Lung (tissue), 12 donors: ENCODE results near the gene LIPC. TPM values are rescaled to one million over a fixed set of nuclear protein-coding genes. Genes with fewer than 3 reads are reported as not detected.

Experiments used
- ATAC-seq: fragments of 200-7000 bp; cut with Tn5 transposase; one replicate; pipeline ENCODE4 v1.9.1; 2020; ENCODE audit warnings: moderate number of reproducible peaks; ENCODE audit not compliant: insufficient read depth, low FRiP score
- DNase-seq, 3 donors: peaks; one replicate each; pipeline ENCODE4 v3.0.0-alpha.2; 2013 to 2017
- H3K27ac ChIP-seq, 2 donors: one replicate each; pipeline ENCODE4 v1.5.1; 2013; ENCODE audit warnings: mild to moderate bottlenecking in 2 of 2, moderate library complexity in 2 of 2, control low read depth in 1 of 2, inconsistent platforms in 1 of 2, low read depth in 1 of 2, low read length in 1 of 2
- H3K27me3 ChIP-seq, 3 donors: one replicate each; pipeline ENCODE4 v1.5.1; 2013; ENCODE audit warnings: low read length in 2 of 3; ENCODE audit not compliant: control insufficient read depth in 3 of 3, insufficient read depth in 3 of 3
- H3K36me3 ChIP-seq, 4 donors: one replicate each; pipeline ENCODE4 v1.5.1; 2013; ENCODE audit warnings: low read length in 4 of 4, mild to moderate bottlenecking in 1 of 4, moderate library complexity in 1 of 4; ENCODE audit not compliant: control insufficient read depth in 4 of 4, insufficient read depth in 4 of 4
- H3K4me1 ChIP-seq, 5 donors: one replicate each; pipeline ENCODE4 v1.5.1; 2013; ENCODE audit warnings: low read length in 5 of 5, mild to moderate bottlenecking in 2 of 5, moderate library complexity in 1 of 5; ENCODE audit not compliant: control insufficient read depth in 5 of 5, insufficient read depth in 5 of 5
- H3K4me3 ChIP-seq: one replicate; pipeline ENCODE4 v1.5.1; 2013; ENCODE audit warnings: mild to moderate bottlenecking, control low read depth, moderate library complexity
- H3K9ac ChIP-seq, 2 donors: one replicate each; pipeline ENCODE4 v1.5.1; 2013; ENCODE audit warnings: low read length in 2 of 2, control low read depth in 1 of 2; ENCODE audit not compliant: insufficient read depth in 1 of 2
- H3K9me3 ChIP-seq, 4 donors: one replicate each; pipeline ENCODE4 v1.5.1; 2013; ENCODE audit warnings: low read length in 3 of 4, mild to moderate bottlenecking in 1 of 4, moderate library complexity in 1 of 4; ENCODE audit not compliant: control insufficient read depth in 4 of 4, insufficient read depth in 3 of 4
- WGBS, 2 donors: extraction: QIAGEN DNeasy Blood & Tissue Kit; methylation state at CpG; one replicate each; pipeline ENCODE4 v1.1.7; 2013; 5-methylcytosine and 5-hydroxymethylcytosine counted together
- polyA plus RNA-seq, 2 donors: library from polyadenylated mRNA; stranded (reverse); fragments of 200-250 nt; gene quantifications; one replicate each; pipeline ENCODE4 v1.2.1, GENCODE V29; 2013
- total RNA-seq, 2 donors: library from RNA; depleted of rRNA in 1 of 2; stranded (reverse); fragments of >200 nt in 1 of 2; gene quantifications; one replicate each; pipeline ENCODE4 v1.2.1, GENCODE V29; 2014 to 2021
- TF ChIP-seq, protein P1 (sequence below): IDR thresholded peaks from 2 replicates; pipeline ENCODE4 v1.5.1; 2012; ENCODE audit warnings: mild to moderate bottlenecking; ENCODE audit errors: control extremely low read depth, extremely low read depth
- donor health status: control.
- donor health status: control.
- donor health status: Bipolar disorder and iron deficiency.
- donor health status: healthy.
- donor health status: DM: yes; HTN: yes; CAD: no.

The LIPC gene
- total and polyA plus RNA-seq, 4 donors, result 0.20 to 0.57 (median 0.40) TPM

DNA sequence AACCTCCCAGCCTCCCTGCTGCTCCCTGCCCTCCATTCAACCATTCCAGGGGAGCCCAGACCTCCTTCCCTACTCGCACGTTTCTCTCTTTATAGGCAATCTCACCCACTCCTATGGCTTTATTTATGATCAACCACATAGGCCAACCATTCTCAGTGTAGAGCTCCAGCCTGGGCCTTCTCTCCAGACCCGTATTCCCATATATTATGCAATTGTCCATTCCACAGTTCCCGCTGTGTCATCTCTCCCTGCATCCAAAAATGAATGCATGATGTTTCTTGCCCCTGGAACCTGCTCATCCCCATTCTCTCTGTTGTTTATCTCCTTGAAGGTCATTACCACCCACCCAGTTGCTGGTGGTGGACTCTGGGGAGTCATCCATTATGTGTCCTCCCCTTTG lies 140.7 kb downstream of the LIPC start:
- H3K36me3 ChIP-seq, result no peaks in the 10 kb centered on the region
- no peaks in the 10 kb centered on the region for H3K27me3 ChIP-seq
- H3K27ac ChIP-seq, result no peak overlapping the region
- 95 to 96% methylated on average over 4 of the region's 4 CpGs for WGBS, 2 donors
- no peak for DNase-seq
- H3K9me3 ChIP-seq, result peaks cover 0 to 2% (median 0%) of the 10 kb centered on the region in 4 donors
- no peak overlapping the region for H3K4me3 ChIP-seq
- peaks cover 0 to 5% (median 0%) of the 10 kb centered on the region in 5 donors for H3K4me1 ChIP-seq
- no peak for ATAC-seq
- no peak overlapping the region for H3K9ac ChIP-seq
- TF ChIP-seq, protein P1, sequence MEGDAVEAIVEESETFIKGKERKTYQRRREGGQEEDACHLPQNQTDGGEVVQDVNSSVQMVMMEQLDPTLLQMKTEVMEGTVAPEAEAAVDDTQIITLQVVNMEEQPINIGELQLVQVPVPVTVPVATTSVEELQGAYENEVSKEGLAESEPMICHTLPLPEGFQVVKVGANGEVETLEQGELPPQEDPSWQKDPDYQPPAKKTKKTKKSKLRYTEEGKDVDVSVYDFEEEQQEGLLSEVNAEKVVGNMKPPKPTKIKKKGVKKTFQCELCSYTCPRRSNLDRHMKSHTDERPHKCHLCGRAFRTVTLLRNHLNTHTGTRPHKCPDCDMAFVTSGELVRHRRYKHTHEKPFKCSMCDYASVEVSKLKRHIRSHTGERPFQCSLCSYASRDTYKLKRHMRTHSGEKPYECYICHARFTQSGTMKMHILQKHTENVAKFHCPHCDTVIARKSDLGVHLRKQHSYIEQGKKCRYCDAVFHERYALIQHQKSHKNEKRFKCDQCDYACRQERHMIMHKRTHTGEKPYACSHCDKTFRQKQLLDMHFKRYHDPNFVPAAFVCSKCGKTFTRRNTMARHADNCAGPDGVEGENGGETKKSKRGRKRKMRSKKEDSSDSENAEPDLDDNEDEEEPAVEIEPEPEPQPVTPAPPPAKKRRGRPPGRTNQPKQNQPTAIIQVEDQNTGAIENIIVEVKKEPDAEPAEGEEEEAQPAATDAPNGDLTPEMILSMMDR, result no peak

DNA sequence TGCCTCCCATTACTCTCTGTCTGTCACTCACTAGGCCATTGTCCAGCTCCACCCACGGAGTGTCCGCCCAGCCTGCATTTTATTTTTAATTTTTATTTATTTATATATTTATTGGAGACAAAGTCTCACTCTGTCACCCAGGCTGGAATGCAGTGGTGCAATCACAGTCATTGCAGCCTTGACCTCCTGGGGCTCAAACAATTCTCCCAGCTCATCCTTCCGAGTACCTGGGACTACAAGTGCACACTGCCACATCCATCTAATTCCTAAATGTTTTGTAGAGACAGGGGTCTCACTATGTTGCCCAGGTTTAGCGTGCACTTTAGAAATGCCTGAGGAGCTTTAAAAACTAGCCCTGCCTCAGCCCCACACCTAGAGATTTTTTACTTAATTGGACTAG lies 141.5 kb downstream of the LIPC start:
- Histone ChIP-seq H3K27ac (no peak overlapping the region), H3K9me3 (peaks cover 0 to 2% (median 0%) of the 10 kb centered on the region in 4 donors), H3K27me3 (no peaks in the 10 kb centered on the region), H3K9ac (no peak overlapping the region), H3K36me3 (no peaks in the 10 kb centered on the region), H3K4me1 (peaks cover 0 to 1% (median 0%) of the 10 kb centered on the region in 5 donors), H3K4me3 (no peak overlapping the region)
- TF ChIP-seq, protein P1, result no peak
- WGBS, 2 donors, result 91 to 98% methylated on average over 4 of the region's 4 CpGs
- DNase-seq (no peak), ATAC-seq (no peak)

DNA sequence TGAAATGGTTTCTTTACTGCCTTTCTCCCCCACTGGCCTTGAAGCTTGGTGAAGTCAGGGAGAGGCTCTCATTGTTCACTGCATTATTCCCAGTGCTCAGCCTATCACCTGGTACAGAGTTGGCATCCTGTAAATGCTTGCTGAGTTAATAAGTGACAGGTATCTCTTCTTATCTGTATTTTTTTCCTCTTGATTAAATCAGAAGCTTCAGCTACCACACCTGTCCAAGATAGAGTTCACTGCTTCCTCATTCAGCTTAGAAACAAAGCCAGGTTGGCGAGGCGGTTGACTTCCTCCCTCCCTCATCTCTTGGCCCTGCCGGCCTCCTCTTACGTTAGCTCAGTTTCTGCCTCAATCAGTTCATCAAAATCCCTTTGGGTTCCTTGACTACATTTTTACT lies 142.8 kb downstream of the LIPC start:
- no peak for DNase-seq

More for the DNA sequence above, 142.8 kb downstream of the LIPC start:
- WGBS, 2 donors, result 71 to 73% methylated on average over 4 of the region's 4 CpGs
- Histone ChIP-seq H3K27me3 (no peaks in the 10 kb centered on the region), H3K9me3 (no peaks in the 10 kb centered on the region), H3K4me3 (no peak overlapping the region), H3K36me3 (no peaks in the 10 kb centered on the region), H3K9ac (no peak overlapping the region), H3K27ac (no peak overlapping the region), H3K4me1 (no peaks in the 10 kb centered on the region)
- no peak for ATAC-seq
- TF ChIP-seq, protein P1, result no peak
